ENCODE results near the gene TRPM3. TPM values are rescaled to one million over a fixed set of nuclear protein-coding genes. Genes with fewer than 3 reads are reported as not detected.

The TRPM3 gene
- total RNA-seq, 2 experiments from 2014 or later = not detected

- H3K9me3 Mint-ChIP-seq = no peaks in the 10 kb centered on the region
- H3K36me3 Mint-ChIP-seq = no peaks in the 10 kb centered on the region
- ATAC-seq (ENCODE audit: low read depth) (no peak), DNase-seq (no peak)
- H3K4me1 Mint-ChIP-seq = no peaks in the 10 kb centered on the region
- POLR2A ChIA-PET = no interaction called here
- H3K27me3 Mint-ChIP-seq = peaks cover 3% of the 10 kb centered on the region
- no peak overlapping the region for H3K4me3 Mint-ChIP-seq
- H3K27ac Mint-ChIP-seq = no peak overlapping the region
Observed at GRCh38 chr9:70868661-70869652, 252.5 kb downstream of the TRPM3 start.

- ATAC-seq (ENCODE audit: low read depth) (no peak), DNase-seq (no peak)
- peaks cover 3% of the 10 kb centered on the region for H3K27me3 Mint-ChIP-seq
- H3K4me1 Mint-ChIP-seq = no peaks in the 10 kb centered on the region
- H3K36me3 Mint-ChIP-seq = no peaks in the 10 kb centered on the region
- H3K4me3 Mint-ChIP-seq = no peak overlapping the region
- H3K27ac Mint-ChIP-seq = no peak overlapping the region
- POLR2A ChIA-PET = no interaction called here
- no peaks in the 10 kb centered on the region for H3K9me3 Mint-ChIP-seq
Observed at GRCh38 chr9:70868041-70868440, 253.4 kb downstream of the TRPM3 start.

- no peak for ATAC-seq (ENCODE audit: low read depth)
- Mint-ChIP-seq H3K36me3 (no peaks in the 10 kb centered on the region), H3K4me3 (no peak overlapping the region), H3K4me1 (no peaks in the 10 kb centered on the region), H3K27ac (no peak overlapping the region), H3K9me3 (no peaks in the 10 kb centered on the region), H3K27me3 (peaks cover 6% of the 10 kb centered on the region)
- no peak for DNase-seq
- POLR2A ChIA-PET = no interaction called here
Observed at GRCh38 chr9:70865471-70865870, 255.9 kb downstream of the TRPM3 start.

- Mint-ChIP-seq H3K4me3 (no peak overlapping the region), H3K27me3 (peaks cover 3% of the 10 kb centered on the region), H3K9me3 (no peaks in the 10 kb centered on the region), H3K4me1 (no peaks in the 10 kb centered on the region), H3K36me3 (no peaks in the 10 kb centered on the region), H3K27ac (no peak overlapping the region)
- DNase-seq = no peak
- ATAC-seq (ENCODE audit: low read depth) = no peak
- POLR2A ChIA-PET = no interaction called here
Observed at GRCh38 chr9:70861797-70862196, 259.6 kb downstream of the TRPM3 start.

DNA sequence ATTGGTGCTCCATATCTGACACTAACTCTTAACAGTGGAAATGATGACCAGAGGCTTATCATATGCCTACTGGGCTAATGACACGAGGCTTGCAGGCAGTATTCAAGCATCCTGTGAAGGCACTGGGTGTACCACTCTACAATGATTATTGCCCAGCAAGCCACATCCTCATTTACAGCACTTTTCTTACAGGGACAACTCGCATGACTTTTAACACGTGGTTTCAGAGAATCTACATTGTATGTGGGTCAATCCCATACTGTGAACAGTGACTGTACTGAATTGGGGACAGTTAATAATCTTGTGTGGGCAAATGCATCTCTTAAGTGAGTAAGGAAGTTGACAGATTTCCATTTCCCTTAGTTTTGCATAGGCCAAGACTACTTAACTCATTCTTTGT lies 260.0 kb downstream of the TRPM3 start:
- no peak for DNase-seq
- Mint-ChIP-seq H3K36me3 (no peaks in the 10 kb centered on the region), H3K27me3 (peaks cover 3% of the 10 kb centered on the region), H3K4me3 (no peak overlapping the region), H3K4me1 (no peaks in the 10 kb centered on the region), H3K9me3 (no peaks in the 10 kb centered on the region), H3K27ac (no peak overlapping the region)
- POLR2A ChIA-PET = no interaction called here
- no peak for ATAC-seq (ENCODE audit: low read depth)

- H3K27me3 Mint-ChIP-seq = peaks cover 3% of the 10 kb centered on the region
- H3K36me3 Mint-ChIP-seq = no peaks in the 10 kb centered on the region
- POLR2A ChIA-PET = no interaction called here
- no peak overlapping the region for H3K4me3 Mint-ChIP-seq
- H3K27ac Mint-ChIP-seq = no peak overlapping the region
- ATAC-seq (ENCODE audit: low read depth) (no peak), DNase-seq (no peak)
- H3K4me1 Mint-ChIP-seq = no peaks in the 10 kb centered on the region
- no peaks in the 10 kb centered on the region for H3K9me3 Mint-ChIP-seq
Observed at GRCh38 chr9:70859694-70860093, 261.7 kb downstream of the TRPM3 start.

GRCh38 chr9:70856411-70856810 lies 265.0 kb downstream of the TRPM3 start:
- H3K27ac Mint-ChIP-seq = no peak overlapping the region
- H3K4me3 Mint-ChIP-seq = no peak overlapping the region
- POLR2A ChIA-PET = no interaction called here
- H3K36me3 Mint-ChIP-seq = no peaks in the 10 kb centered on the region
- no peak for ATAC-seq (ENCODE audit: low read depth)
- no peaks in the 10 kb centered on the region for H3K27me3 Mint-ChIP-seq
- no peak for DNase-seq
- no peaks in the 10 kb centered on the region for H3K9me3 Mint-ChIP-seq
- no peaks in the 10 kb centered on the region for H3K4me1 Mint-ChIP-seq

DNA sequence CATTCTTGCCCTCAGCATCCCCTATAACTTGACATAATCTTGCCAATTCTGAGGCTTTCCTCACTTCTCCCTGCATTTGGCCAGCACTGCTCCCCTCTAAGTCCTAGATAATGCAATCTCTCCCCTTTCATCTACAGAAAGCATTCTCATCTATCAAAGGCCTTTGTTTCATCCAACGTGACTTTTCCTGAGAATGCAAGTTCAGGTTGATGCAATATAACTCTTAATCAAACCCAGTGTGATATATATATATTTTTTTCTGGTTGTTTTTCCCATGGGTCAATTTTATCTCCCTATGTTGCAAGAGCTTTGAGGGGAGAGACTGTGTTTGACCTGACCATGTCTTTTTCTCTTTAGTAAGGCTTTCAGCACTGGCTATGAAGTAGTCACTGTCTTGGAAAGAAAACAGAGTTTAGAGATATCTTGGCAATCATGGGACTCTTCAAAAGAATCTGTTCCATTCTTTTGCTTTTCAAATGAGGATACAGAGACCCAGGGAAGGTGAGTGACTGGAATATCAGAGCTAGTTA lies 268.6 kb downstream of the TRPM3 start:
- Mint-ChIP-seq H3K27ac (no peak overlapping the region), H3K27me3 (no peaks in the 10 kb centered on the region), H3K4me3 (no peak overlapping the region), H3K36me3 (no peaks in the 10 kb centered on the region), H3K9me3 (no peaks in the 10 kb centered on the region), H3K4me1 (no peaks in the 10 kb centered on the region)
- no peak for ATAC-seq (ENCODE audit: low read depth)
- POLR2A ChIA-PET = no interaction called here
- DNase-seq = no peak

- Mint-ChIP-seq H3K4me3 (no peak overlapping the region), H3K27ac (no peak overlapping the region), H3K9me3 (no peaks in the 10 kb centered on the region), H3K27me3 (peaks cover 2% of the 10 kb centered on the region), H3K4me1 (no peaks in the 10 kb centered on the region), H3K36me3 (no peaks in the 10 kb centered on the region)
- POLR2A ChIA-PET = no interaction called here
- ATAC-seq (ENCODE audit: low read depth) (no peak), DNase-seq (no peak)
Observed at GRCh38 chr9:70840266-70840665, 281.2 kb downstream of the TRPM3 start.

DNA sequence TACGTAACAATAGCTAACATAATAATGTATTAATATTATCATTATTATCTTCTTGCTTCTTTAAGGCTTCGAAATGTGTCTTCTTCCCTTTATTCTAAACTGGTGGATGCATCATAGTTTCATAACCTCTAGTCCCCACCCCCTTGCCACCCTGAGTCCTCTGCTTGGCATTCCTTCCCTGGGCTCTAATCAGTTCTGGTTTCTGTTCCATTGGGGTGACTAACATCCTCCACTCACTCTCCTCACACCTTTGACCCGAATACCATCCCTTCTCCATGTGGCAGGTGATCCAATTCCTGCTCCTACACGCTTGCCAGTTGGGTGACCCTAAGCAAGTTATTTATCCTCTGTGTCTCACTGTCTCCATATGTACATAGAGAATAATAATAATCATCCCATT lies 286.1 kb downstream of the TRPM3 start:
- H3K36me3 Mint-ChIP-seq = no peaks in the 10 kb centered on the region

DNA sequence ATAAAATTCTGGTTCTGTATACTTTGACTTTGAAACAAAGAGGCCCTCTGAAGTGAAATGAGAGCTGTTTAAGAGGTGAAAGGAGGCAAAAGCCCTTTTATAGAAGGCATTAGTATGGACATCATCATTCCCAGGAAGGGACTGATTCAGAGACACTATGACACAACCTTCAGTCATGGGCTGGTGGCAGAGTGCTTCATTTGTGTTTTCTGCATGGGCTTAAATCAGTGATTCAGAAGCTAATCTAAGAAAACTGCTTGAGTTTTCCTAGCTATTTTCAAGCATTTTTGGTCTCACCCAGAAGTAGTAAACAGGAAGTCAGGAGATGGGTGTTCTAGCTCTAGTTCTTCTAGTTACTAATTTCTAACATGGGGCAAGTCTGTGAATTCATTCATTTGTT lies 288.9 kb downstream of the TRPM3 start:
- Mint-ChIP-seq H3K9me3 (no peaks in the 10 kb centered on the region), H3K27me3 (peaks cover 7% of the 10 kb centered on the region), H3K4me3 (no peak overlapping the region), H3K4me1 (no peaks in the 10 kb centered on the region), H3K27ac (no peak overlapping the region), H3K36me3 (no peaks in the 10 kb centered on the region)
- no peak for ATAC-seq (ENCODE audit: low read depth)
- POLR2A ChIA-PET = no interaction called here
- DNase-seq = no peak

More for the DNA sequence above, 286.1 kb downstream of the TRPM3 start:
- ATAC-seq (ENCODE audit: low read depth) (no peak), DNase-seq (no peak)
- Mint-ChIP-seq H3K27me3 (peaks cover 4% of the 10 kb centered on the region), H3K9me3 (no peaks in the 10 kb centered on the region), H3K4me3 (no peak overlapping the region), H3K27ac (no peak overlapping the region), H3K4me1 (no peaks in the 10 kb centered on the region)
- POLR2A ChIA-PET = no interaction called here

DNA sequence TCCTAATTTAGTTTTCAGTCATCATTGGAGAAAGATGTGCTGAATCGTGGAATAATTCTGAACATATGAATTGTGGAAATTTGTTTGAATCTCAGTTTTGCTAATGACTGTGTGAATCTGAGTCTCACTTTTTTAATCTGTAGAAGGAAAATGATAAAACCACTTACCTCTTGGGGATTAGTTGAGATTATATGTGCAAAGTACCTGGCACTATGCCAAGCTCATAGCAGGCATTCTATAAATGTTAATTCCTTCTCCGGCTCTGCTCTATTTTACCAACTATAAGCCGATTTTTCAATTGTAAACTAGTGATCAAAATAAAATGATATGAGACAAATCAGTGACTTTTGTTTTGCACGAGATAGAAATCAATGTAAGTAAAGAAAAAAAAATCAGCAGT lies 290.8 kb downstream of the TRPM3 start:
- Mint-ChIP-seq H3K36me3 (no peaks in the 10 kb centered on the region), H3K9me3 (no peaks in the 10 kb centered on the region), H3K4me3 (no peak overlapping the region), H3K27ac (no peak overlapping the region), H3K27me3 (peaks cover 7% of the 10 kb centered on the region), H3K4me1 (no peaks in the 10 kb centered on the region)
- POLR2A ChIA-PET = no interaction called here
- ATAC-seq (ENCODE audit: low read depth) = no peak
- DNase-seq = no peak

DNA sequence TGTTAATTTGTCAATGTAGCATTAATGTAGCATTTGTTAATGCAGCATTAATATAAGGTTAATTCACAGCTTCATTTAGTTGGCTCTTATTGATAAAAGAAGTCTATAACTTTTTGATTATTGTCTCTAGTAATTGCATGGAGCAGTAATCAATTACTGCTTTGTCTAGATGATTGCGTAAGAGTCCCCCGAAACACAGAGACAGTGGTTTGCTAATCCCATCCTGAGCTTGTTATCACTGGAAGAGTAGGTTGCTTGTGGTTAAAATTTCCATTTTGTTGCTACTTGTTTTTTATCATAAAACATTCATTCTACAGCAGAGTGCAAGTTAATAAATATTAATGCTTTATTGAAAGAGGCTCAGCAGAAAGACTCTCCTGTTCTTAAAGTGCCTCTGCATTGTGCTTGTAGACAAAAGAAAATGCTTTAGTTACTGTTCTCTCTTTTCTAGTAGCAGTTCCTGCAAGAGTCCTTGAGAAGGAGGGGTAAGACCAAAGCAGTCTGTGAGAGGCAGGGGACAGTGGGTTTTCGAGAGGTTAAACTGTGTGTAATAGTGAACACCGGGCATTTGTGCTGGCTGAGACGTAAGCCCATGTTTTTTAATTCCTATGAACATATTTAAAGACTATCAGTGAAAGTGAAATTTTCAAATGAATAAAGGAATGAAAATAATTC lies 291.7 kb downstream of the TRPM3 start:
- no peak for DNase-seq
- POLR2A ChIA-PET = no interaction called here
- no peak overlapping the region for H3K27ac Mint-ChIP-seq
- H3K27me3 Mint-ChIP-seq = peaks cover 4% of the 10 kb centered on the region
- H3K9me3 Mint-ChIP-seq = no peaks in the 10 kb centered on the region
- ATAC-seq (ENCODE audit: low read depth) = no peak
- H3K4me1 Mint-ChIP-seq = no peaks in the 10 kb centered on the region
- no peaks in the 10 kb centered on the region for H3K36me3 Mint-ChIP-seq
- H3K4me3 Mint-ChIP-seq = no peak overlapping the region

- DNase-seq (no peak), ATAC-seq (ENCODE audit: low read depth) (no peak)
- Mint-ChIP-seq H3K27me3 (peaks cover 4% of the 10 kb centered on the region), H3K36me3 (no peaks in the 10 kb centered on the region), H3K4me3 (no peak overlapping the region), H3K4me1 (no peaks in the 10 kb centered on the region), H3K27ac (no peak overlapping the region), H3K9me3 (no peaks in the 10 kb centered on the region)
- POLR2A ChIA-PET = no interaction called here
Observed at GRCh38 chr9:70826562-70826961, 294.9 kb downstream of the TRPM3 start.

Data from activated naive CD8-positive, alpha-beta T cell treated with anti-CD3 and anti-CD28 coated beads, Interleukin-2, amount 10 ng/mL, durations not matched to agents 7 days and 5 days (primary cell).